HG03571 (cell line): ENCODE data around the gene LRBA.

Experiments used
- ATAC-seq: cut with Tn5 transposase; IDR thresholded peaks from one replicate; pipeline ENCODE4 v1.9.1; 2021; ENCODE audit not compliant: unreplicated experiment

The LRBA gene

DNA sequence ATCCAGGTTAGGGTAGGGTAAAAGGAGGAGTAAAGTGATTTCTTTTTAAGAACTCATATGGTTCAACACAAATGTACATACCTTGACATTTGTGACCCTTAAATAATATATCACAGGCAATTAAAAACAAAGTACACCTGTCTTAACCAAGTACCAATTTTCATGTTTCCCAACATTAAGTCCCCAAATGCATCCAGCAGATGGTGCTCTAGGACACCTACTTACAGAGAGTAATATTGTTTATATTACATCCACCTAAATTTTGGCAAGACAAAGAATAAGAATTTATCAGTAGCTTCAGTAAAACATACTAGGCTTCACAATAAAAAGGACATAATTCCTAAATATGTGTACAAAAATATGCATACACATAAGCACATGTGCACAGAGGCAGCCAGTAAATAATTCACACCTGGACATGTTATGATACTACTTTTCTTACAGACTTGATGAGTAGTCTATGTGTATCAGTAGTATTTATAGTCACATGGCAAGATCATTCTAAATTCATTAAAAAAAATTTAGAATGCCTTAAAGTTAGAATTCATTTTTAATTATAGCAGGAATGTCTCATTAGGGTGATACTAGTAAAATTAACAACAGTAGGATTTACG is 717.1 kb downstream of the LRBA start:
- ATAC-seq: no peak

DNA sequence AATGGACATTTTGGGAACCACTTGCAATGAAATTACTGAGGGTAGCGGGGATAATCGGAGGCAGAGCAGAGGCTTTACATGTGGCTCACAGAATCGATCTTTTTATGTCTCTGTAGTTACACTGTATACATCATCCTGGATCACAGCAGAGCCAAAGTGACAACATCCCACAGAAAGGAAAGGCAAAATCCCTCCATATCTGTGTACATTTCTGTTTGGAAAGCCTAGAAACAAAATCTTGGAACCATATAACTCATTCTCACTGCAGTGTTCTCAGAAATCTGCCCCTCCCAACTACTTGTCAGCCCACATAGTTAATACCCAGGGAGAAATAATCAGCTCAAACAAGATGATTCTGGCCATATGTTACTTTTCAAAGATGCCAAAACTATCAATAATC is 725.2 kb downstream of the LRBA start:
- ATAC-seq: no peak

DNA sequence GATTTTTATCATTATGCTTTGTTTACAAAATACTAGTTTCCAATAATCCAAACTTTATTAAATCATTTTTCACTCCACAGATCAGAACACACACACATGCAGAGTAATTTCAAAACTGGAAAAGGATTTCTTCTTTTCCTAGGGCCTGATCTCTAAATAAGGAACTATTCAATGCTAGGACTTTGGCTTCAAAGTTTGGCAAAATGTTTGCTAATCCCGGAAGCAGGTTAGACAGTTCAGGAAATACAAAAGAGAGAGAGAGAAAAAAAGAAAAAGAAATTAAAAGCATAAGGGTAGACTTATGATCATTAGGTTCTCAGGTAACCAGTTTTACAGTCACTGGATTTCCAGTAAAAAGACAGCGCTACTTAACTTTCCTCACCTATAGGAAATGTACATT is 725.9 kb downstream of the LRBA start:
- no peak for ATAC-seq

DNA sequence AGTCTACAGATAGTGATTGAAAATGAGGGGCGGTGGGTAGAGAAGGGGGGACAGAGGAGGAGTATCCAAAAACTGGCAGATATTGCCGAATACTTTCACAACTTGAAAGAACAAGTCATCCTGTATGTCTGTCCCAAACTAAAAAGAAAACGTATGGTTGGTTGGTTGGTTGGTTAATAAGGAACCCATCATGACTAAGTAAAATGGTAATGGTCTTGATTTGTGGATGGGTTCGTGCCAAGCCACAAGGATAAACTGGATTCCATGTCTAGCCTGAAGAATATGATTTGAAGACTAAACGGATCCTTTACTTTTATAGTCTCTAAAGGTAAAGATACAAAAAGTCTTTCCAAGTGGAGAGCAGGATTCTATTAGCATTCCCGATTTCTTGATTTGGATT is 728.4 kb downstream of the LRBA start:
- ATAC-seq: no peak

DNA sequence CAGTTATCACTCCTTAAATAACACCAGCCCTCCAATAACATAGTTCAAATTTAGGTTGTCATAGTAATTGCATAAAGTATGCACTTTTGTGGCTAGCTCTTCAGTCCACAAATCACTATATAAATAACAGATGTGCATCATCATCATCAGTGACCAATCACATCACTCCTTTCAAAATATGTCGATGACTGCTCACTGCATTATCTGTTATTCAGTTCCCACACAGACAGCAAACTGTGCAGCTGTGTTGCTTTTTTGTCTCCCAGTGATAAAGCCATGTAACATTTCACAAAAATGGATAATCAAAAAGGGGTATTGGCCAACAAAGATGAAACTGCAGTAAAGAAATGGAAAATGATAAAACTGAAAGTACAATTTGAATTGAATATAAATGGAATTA is 731.4 kb downstream of the LRBA start:
- no peak for ATAC-seq

DNA sequence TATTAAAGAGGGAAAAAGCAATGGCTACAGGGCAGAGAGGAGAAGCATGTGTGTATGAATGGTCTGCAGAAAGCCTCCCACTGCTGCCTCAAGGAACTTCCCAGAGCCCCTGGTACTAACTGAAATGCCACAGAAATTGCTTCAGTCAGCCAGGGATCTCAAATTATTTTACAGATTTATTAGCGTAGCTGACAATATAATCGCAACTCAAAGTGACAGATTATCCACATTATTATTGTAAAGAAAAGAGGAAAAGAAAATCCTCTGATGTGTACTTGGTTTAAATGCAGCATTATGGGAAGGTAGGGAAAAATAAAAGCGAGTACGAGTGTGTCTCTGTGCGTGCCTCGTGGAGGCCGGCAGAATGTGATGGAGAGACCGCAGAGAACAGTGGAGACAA is 734.1 kb downstream of the LRBA start:
- no peak for ATAC-seq

DNA sequence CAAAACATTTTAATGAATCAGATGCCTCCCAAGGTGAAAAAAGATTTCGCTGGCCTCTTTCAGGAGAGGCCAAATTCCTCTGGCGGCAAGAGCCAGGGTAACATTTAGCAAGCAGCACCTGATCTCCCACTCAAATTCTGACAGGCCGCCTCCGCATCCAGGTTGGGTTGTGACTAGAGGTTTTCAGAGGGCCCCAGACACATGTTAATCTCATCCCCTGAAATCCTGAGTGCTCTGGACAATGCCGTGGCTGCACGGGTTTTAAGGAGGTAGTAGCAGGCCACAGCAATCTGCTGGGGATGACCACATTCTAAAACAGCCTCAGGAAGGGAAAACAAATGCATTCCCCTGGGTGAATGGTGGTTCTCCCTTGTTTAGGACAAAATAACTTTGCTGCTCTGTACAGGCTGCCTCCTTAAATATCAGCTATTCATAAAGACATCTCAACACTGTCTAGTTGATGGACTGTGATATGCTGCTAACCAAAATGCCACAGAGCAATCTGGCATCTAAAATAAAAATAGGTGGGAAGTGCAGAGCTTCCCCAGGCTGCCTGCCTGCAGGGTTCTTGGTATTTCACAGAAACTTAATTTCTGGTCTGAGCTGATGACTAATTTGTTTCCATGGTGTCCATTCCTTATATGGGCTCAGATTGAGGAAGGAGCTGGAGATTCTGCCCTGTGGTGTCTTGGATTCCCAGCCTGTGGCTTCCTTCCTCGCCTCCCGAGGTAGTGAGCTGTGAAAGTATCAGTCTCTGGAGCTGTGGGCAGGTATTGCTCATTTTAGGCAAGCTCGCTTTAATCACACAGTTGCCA is 734.8 kb downstream of the LRBA start:
- no peak for ATAC-seq

DNA sequence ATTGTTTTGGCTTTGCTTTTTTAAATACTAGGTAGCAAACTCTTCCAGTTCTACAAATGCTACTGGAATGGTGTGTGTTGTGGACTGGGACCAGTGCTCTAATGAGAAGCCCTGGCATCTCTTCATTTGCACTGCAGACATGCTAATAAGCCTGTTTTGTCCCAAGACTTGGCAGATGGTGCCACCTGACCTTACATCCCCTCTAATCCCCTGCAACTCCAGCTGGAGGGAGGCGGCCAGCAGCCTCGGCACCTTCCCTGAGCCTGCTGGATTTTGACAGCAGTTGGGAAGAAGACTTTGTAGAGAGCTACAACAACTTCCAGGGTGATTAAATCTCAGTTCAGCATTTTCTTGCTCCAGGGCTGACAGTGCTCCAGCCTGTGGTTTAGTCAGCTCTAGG is 736.9 kb downstream of the LRBA start:
- ATAC-seq: no peak

DNA sequence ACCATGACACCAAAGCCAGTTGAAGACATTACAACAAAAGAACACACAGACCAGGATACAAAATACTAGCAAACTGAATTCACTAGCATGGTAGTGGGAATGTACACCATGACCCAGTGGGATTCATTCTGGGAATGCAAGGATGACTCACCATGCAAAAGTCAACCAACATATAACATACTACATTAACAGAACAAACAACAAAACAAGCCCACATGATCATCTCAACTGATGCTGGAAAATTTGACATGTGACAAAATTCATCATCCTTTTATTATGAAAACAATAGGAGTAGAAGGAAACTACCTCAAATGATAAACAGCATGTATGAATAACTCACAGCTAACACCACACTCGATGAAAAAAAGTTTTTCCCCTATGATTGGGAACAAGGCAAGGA is 746.6 kb downstream of the LRBA start:
- no peak for ATAC-seq

DNA sequence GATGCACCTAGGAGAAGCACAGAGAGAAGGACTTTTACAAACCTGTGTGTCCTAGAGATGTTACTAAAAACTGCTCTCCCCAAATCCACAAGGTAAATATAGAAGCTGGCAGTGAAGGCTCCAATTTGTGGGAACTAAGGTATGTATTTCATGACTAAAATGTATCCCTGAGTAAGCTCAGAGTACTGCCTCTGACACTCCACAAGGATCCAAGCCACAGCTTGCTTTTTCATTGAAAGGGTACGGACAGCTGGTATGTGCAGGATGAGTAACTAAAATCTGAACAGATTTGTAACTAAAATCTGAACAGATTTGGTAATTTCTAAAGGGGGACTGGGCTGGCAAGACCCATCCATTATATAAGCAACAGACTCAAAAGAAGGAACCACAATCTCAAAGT is 749.3 kb downstream of the LRBA start:
- ATAC-seq: no peak

DNA sequence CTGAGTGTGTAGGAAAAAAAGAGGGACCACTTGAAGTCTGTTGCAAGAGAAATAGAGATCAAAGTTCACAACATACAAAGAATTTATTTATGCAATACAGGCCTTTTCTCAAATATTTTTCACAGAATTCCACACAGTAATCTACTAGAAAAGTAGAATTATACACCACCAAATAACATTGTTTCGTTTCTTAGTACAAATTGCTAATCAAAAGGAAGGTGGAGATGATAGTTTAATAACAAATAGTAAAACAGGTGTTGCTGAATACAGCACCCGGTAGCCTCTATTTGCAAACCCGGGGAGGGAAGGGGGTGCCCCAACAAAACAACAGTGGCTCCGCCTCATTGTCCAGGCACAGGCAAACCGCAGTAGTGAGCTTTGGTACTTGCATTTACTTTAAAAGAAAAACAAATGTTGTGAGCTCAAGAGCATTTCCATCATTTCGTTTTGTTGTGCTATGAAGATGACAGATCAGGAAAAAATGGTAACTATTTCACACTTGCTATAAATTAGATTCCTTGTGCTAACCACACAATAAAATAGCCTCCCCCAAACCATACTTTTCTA is 750.4 kb downstream of the LRBA start:
- ATAC-seq: no peak

DNA sequence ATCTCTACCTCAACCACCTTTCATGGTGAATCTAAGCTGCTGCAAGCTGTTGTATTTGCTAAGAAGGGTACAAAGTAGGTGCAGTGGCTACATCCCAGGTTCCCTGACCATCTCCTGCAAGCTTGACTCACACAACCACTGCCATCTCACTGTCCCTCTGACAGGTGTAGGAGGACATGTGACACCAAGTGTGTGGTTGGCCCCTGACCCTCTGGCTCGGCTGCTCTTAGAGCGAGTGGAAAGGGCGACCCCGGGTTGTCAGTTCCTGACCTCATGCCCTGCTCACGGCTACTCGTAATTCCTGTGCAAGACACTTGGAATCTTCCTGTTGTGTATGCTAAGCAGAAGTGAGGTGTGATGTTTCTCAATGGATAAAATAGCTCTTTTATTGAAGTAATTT is 752.5 kb downstream of the LRBA start:
- ATAC-seq: no peak

DNA sequence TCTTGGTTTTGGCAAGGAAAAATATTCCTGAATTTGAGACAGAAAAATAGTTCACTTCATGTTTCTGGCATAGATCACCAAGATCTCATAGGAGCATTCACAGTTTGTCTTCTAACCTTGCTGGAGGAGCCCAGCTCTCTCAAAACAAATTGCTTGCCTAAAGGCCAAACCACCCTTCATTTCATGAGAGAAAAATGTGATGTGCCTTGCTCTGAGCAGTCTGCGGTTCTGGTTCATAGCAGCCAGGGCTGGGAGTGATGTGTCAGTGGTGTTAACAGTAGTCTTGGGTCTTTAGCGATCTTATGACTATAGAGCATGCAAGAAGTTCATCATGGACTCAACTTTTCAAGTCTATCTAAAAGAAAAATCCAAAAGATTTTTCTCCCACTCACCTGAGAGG is 753.5 kb downstream of the LRBA start:
- ATAC-seq: no peak

DNA sequence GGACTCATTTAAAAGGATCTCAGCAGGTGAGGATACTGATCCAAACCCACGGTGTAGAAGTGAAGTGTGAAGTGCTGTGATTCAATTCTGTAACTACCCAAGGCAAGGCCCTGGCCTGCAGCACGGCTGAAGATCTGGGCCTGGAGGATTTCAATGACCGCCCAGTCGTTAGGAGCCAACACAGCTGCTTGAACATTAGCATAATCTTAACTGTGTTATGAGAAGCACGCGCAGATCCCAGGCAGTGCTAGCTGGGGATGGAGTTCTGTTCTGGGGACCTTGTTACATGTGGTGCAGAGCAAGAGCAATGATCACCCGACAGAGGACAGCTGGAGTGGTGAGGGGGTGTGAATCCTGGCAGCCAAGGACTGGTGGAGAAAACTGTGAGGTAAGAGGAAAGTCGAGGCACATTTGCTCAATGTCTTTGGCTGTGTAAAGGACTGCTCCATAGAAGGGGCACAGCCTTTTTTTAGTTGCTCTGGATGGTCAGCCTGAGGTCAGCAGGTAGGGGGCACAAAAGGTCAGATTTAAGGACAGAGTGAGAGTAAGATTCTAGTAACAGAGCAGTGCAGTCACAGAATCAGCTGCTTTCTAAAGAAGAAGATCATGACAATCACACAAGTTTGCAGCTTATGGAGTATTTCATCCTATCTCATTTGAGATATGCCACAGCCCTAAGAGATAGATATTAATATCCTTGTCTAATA is 755.1 kb downstream of the LRBA start:
- ATAC-seq: no peak

DNA sequence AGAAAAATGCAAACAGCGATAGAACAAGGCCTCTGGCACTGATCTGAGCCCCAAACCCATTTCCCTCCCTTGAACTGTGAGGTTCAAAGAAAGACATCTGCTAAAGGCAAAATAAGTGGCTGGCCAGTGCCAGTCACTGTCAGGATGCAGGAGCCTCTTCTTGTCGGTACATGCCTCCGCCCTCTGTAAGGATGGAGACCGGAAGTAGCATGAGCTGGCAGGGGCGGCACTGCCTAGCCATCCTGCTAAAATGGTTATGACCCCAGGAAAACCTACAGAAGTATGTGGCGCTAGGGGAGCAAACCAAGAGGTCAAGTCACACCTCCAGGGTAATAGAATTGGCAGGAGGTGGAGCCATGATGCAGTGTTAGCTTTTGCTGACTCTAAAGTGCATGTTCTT is 756.5 kb downstream of the LRBA start:
- ATAC-seq: no peak

DNA sequence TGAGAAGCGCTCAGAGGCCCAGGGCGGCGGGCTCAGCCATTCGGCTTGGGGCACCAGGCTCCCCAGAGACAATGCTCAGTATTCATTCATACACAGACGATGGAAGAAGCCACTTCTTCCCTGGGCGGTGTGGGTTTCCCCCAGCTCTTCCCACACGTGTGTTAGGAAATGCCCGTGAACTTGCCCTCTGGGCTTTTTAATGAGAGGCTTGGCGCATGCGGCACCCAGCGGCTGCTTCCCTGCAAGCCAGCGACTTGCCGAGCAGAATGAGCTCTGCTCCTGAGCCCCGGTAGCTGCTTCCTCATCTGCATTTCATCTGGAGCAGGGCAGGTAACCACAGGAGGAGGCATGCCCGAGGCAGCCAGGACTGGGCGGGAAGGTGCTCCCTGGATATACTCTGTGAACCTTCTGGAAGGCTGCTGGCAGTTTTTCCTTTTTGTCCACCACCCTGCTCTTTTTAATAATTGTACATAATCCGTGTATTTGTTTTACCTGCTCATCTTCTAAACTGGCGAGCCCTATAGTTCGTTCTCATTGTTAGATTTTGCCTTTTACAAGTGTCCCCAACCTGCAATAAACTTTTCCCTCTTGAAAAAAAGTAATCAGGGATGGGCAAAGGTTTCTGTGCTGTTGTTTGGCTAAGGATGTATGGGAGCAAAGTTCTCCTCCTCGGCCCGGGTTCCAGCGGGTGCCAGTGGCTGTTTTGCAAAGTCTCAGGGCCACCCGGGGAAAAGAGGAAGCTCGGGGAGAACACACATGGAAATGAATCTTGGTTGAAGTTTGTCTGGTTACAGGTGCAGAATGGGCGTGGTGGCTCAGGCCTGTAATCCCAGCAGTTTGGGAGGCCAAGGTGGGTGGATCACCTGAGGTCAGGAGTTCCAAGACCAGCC is 758.0 kb downstream of the LRBA start:
- ATAC-seq: no peak

DNA sequence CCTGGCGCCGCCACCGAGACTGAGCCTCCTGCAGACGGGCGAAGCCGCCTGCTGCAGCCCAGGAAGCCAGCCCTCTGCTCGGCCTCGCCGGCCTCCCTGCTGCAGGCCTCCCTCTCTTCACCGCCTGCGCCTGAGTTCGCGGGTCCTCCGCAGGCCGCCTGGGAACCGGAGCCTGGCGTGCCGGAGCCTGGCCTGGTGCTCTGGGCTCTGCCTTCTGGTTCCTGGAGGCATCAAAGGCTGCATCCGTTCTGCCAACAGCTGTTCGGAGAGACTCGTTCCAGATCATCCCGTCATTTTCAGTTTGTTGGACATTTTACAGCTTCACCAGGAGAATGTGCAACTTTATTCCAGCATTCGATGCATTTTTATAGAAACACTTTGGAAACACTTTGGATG is 758.9 kb downstream of the LRBA start:
- ATAC-seq: no peak

DNA sequence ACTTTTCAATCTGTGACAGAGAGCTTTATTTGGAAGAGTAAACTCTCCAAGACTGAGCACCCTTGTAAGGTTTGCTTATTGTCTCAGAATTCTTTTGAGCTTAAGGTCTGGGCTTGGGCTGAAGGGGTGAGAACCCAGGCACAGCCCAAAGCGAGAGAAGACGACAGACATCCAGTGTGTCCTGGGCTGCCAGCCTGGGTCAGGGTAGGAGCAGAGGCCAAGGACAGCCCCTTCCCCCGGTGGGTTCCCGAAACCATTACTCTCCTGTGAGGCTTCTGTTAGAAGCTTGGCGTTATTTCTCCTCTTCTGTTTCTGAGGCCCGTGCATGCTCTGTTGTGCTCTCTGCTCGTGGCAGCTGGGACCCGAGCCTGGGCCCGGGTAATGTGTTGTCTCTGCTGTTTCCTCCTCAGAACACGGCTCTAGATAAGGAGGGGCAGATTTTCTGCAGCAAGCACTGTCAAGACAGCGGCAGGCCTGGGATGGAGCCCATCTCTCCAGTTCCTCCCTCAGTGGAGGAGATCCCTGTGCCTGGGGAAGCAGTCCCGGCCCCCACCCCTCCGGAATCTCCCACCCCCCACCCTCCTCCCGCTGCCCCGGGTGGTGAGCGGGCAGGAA is 759.4 kb downstream of the LRBA start:
- ATAC-seq: no peak

DNA sequence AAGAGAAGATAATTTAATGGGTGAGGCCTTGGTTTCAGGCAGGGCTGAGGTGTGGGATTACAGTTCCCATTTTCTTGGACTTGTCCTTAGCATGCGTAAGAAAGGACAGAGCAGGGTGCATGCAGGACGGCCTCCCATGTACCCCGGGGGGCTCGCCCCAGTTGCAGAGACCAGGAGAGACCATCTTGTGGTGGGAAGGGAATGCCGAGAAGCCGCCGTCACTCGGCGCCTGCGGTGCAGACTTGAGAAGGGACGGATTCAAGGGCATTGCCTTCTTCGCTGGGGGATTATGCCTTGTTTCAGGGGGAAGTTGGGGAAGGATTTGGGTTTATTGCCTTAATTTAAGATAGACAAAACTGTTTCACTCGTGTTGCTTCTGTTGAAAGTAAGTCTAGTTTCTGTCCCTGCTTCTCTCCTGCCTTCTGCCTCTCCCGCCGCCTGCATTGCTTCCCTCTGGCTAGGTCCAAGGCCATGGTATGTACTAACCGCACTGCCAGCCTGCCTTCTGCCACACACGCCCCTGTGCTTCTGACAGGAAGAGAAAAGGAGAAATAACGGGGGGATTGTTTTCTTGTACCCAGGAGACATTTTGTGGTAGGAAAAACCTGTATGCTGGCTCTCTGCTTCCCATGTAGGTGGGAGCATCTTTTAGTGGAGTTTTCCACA is 761.0 kb downstream of the LRBA start:
- ATAC-seq: no peak

DNA sequence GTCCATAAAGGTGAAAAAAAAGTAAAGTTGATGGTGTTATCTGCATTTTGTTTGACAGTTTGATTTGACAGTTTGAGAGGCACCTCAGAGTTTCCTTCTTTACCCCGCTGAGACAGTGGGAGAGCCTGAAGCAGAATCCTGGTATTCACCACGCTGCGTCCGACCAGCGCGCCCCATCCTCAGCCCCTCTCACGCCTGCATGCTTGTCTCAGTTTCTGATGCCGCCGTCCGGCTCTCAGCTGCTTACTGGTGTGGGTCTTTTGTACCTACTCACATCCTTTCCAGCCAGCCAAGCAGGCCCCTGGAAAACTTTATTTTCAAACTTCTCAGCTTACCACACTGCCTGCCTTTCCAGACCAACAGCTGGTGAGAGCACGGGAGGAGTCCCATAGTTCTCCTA is 761.7 kb downstream of the LRBA start:
- ATAC-seq: no peak
